GM19452 (cell line): ENCODE data around the gene PDSS1.
A peak's percentile ranks its signal among the peaks of the same experiment; 100 is the strongest.

ENCODE experiments used
- ATAC-seq: cut with Tn5 transposase; IDR thresholded peaks from one replicate; pipeline ENCODE4 v1.9.1; 2021; ENCODE audit not compliant: unreplicated experiment

PDSS1 gene

DNA sequence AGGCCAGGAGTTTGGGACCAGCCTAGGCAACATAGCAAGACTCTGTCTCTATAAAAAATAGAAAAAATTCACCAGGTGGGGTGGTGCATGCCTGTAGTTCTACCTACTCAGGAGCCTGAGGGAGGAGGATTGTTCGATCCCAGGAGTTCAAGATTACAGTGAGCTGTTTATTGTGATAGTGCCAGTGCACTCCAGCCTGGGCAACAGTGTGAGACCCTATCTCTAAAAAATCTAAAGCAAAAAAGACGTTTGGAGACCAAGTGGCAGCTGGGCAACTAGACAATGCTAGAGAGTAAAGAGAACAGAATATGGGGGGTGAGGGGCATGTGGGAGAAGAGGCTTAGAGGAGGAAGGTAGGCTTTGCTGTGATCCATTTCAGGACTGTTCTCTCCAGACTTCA, 1.4 kb downstream of the PDSS1 start:
- ATAC-seq, result no peak

DNA sequence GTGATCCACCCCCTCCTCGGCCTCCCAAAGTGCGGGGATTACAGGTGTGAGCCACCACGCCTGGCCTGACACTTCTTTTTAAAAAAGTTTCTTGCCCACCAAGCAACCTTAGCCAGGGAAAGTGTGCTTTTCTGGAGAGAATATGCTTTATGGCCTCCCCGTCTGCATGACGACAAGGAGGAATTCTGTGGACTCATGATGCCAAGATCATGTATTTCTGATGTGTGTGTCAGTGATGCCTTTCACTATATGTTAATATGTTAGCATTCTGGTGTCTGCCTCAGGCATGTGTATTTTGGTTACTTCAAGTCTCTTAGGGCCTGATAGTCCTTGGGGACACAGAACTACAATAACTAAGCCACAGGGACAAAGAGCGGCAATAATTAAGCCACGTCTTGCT, 2.1 kb downstream of the PDSS1 start:
- ATAC-seq, result no peak

DNA sequence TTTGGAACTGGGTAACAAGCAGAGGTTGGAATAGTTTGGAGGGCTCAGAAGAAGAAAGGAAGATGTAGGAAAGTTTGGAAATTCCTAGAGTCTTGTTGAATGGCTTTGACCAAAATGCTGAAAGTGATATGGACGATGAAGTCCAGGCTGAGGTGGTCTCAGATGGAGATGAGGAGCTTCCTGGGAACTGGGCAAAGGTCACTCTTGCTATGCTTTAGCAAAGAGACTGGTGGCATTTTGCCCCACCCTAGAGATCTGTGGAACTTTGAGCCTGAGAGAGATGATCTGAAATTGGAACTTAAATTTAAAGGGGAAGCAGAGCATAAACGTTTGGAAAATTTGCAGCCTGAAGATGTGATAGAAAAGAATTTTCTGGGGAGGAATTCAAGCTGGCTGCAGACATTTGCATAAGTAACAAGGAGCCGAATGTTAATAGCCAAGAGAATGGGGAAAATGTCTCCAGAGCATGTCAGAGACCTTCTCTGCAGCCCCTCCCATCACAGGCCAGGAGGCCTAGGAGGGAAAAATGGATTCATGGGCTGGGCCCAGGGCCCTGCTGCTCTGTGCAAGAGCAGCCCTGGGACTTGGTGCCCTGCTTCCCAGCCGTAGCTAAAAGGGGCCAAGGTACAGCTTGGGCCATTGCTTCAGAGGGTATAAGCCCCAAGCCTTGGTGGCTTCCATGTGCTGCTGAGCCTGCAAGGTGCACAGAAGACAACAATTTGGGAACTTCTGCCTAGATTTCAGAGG, 3.6 kb downstream of the PDSS1 start:
- ATAC-seq, result no peak

DNA sequence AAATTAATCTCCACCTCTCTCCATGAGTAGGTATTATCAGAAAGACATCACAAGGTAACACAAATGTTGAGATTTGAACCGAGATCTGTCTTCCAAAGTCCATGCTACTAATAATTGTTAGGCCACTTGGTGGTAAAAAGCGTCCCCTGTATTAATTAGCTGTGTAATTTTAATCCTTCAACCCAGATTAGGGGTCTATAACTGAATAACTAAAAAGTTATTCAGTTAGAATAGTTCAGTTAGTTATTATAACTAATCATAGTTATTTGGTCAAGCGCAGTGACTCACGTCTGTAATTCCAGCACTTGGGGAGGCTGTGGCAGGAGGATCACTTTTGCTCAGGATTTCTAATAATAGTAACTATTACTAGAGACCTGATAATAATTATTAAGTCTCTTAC, 5.6 kb downstream of the PDSS1 start:
- ATAC-seq, result no peak

GRCh38 chr10:26703974-26704373, 6.5 kb downstream of the PDSS1 start:
- ATAC-seq, result no peak

DNA sequence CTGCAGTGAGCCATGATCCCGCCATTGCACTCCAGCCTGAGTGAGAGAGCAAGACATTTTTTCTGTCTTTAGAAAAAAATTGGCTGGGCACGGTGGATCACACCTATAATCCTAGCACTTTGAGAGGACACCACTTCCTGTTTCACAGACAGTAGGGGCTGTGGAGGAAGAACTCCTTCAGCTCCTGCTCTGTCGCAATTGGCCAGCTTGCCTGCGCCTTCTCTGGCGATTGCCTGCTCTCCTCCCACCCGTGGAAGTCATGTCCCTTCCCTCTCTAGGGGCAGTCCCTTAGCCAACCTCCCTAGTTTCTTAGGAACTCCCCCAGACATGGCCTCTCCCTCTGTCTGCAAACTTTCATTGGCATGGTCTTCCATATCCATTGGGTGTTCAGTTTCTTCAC, 8.7 kb downstream of the PDSS1 start:
- ATAC-seq, result no peak

DNA sequence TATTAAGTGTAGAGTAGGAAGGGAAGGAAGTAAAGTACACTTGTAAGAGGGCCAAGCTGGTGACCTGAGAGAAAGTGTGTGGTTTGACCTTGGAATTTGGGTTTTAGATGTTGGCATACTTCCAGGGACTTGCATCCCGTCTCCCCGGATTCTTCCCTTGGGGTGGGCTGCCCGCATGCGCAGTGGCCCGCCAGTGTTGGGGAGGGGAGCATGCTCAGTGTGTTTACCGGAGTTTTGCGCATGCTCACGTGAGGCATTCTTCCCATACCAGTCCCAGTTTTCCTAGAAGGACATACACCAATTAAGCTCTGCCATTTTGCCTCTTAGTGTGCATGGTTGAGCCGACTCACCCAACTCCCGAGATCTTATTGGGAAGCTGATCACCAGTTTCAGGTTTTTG, 9.4 kb downstream of the PDSS1 start:
- no peak for ATAC-seq

- no peak for ATAC-seq
Measured at GRCh38 chr10:26711324-26711723, 13.8 kb downstream of the PDSS1 start.

- ATAC-seq, result no peak
Measured at GRCh38 chr10:26714415-26715136, 17.1 kb downstream of the PDSS1 start.

- ATAC-seq, result no peak
Measured at GRCh38 chr10:26715137-26715487, 17.6 kb downstream of the PDSS1 start.

GRCh38 chr10:26717476-26717875, 20.0 kb downstream of the PDSS1 start:
- no peak for ATAC-seq

DNA sequence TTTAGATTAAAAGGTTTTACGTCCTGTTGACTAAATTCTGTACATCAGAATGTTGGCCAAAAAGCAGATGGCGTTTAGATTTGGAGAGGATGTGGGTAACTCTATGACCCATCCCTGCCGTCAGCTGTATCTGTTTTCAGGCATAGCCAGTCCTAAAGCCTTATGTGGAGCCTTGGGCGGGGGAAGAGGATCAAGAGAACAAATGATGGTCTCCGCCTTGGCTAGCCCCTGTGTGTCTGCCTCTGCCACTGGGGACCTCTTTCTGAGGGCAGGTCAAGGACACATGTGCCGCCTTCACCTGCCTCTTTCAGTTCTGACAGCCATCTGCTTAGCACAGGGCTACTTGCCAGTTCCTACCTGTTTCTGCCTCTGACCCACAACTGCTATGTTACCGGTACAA, 24.1 kb downstream of the PDSS1 start:
- no peak for ATAC-seq

DNA sequence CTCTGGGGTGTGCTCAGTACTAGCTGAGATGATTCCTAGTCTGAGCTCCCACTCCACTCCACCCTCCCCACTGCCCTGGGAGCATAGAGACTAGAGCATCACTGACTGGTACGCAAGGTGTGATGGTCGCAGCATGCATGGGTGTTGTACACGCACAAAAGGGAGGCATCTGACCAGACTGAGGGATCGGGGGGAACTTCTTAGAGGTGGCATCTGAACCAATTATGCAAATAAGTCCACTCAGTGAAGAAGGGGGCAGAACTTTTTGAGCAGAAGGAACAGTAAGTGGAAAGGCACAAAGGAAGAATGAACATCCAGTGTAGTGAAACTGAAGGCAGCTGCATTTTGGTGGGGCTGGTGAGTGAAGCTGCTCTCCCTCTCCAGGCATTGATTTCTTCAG, 25.5 kb downstream of the PDSS1 start:
- ATAC-seq, result no peak

DNA sequence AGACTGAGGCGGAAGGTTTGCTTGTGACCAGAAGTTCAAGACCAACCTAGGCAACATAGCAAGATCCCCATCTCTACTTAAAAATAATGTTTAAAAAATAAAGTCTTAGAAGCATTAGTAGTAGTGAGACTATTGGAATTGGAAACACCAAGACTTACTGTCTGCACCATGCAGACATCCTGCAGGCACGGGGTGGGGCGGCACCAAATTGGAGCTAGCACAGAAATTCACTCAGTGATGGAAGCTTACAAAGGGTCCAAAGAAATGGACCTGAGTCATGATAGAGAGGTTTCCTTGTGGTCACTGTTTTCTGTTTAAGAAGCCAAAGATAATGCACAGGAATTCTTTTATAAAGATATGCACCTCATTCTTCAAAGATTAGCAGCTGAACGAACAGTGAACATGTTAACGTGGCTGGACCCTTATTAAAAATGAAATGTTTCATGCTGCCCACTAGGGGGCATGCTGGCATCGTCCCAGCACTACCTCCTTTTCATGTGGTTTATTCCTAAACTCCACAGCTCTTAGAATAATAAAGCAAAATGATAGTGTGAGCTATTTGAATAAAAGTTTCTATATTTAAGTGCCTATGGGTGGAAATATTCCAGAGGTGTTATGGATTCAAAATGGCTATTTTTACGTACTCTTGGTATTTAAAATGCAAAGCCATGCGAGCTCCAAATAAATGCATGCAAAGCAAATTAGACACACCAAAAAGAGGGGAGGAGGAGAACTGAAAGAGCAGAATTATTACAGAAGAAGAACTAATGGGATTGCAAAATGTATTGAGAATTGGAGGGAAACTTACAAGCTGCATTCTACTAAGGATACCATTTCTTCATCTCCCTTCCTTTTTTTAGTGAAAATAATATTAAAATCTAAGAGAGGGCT, 28.6 kb downstream of the PDSS1 start:
- no peak for ATAC-seq

- ATAC-seq, result no peak
Measured at GRCh38 chr10:26727005-26727404, 29.5 kb downstream of the PDSS1 start.

- no peak for ATAC-seq
Measured at GRCh38 chr10:26728957-26729356, 31.5 kb downstream of the PDSS1 start.

DNA sequence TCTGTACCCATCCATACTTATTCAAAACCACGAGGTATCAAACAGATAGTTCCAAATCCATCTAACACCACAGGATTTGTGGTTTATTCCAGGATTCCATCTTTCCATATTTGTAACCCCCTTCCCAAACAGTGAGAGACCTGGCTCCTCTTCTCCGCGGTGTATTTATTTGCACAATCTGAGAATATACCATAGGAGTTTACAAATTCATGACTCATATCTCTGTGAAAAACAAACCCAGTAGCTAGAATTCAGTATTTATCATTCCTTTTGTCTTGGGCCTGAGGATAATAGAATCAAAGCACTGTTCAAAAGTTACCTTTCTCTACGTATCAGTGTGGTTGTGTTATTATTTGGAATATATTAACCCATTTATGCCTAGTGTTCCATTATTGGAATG, 31.9 kb downstream of the PDSS1 start:
- no peak for ATAC-seq

DNA sequence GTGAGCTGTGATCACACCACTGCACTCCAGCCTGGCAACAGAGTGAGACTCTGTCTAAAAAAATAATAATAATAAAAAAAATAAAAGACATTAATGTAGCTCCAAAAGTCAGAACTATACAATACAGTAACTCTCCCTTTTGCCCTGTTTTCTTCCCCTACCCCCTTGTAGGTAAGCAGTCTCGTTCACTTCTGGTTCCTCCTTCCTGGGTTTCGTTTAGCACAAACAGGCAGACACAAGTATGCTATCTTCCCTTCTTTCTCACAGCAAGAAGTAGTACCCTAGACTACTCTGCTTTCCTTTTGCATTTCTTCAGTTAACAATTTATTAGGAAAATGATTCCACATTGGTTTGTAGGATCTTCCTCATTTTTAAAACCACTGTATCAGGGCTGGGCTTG, 33.1 kb downstream of the PDSS1 start:
- no peak for ATAC-seq

DNA sequence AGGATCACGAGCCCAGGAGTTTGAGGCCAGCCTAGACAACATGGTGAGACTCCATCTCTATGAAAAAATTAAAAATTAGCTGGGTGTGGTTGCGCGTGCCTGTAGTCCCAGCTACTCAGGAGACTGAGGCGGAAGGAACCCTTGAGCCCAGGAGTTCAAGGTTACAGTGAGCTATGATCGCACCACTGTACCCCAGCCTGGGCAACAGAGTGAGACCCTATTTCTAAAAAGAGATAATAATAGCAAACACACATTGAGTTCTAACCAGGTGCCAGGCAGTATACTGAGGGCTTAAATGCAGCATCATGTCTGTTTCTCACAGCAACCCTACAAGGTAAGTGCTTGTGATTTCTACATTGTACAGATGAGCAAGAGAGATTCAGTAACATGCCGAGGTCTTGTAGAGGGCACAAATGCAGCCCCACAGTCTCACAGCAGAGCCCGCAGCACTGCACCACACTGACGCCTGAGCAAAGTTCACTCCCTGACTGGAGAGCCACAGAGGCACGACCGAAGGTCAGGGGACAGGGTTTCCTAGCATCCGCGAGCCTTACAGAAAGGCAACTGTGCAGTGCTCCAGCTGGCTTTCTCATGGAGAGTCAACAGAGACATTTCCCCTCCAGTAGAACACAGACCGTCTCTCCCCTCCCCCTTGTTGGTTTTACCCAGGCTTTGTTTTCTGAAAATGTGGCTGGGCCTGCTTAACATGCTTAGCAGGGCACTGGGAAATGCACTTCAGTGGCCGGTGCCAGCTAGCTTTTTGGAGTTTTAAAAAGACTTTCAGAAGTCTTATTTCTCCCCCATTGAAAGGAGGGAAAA, 36.5 kb downstream of the PDSS1 start:
- ATAC-seq, result no peak

DNA sequence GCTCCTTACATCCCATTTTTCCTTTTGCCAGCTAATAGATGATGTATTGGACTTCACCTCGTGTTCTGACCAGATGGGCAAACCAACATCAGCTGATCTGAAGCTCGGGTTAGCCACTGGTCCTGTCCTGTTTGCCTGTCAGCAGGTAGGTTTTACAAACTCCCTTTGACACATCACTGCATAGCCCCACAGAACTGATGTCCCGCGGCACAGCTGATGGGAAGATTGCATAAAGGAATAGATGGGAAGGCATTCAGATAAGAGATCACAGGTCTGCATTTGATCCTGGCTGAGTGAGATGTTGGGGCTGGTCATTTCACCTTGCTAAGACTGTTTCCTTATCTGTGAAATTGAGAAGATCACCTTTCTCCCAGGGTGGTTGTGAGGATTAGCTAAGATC, 37.9 kb downstream of the PDSS1 start:
- no peak for ATAC-seq

- ATAC-seq, result peak; percentile 73
Measured at GRCh38 chr10:26737730-26738129, 40.2 kb downstream of the PDSS1 start.
